GM19240 (cell line): ENCODE data around the gene INAVA.
"Not testable (repeated sequence)": the region's sequence is repeated elsewhere in the genome, so short reads cannot be mapped to it uniquely, and the experiment has no call there.

ENCODE experiments used
- DNase-seq: peaks from one replicate; pipeline ENCODE4 v3.0.0; 2011; ENCODE audit warnings: low spot score; ENCODE audit not compliant: insufficient read length

INAVA gene

GRCh38 chr1:200897259-200897658 lies 2.6 kb downstream of the INAVA start:
- DNase-seq = no peak

- DNase-seq = no peak
Measured at GRCh38 chr1:200899015-200899386, 4.3 kb downstream of the INAVA start.

- DNase-seq = no peak
Measured at GRCh38 chr1:200899451-200899915, 4.8 kb downstream of the INAVA start.

- DNase-seq = no peak
Measured at GRCh38 chr1:200899954-200900867, 5.5 kb downstream of the INAVA start.

GRCh38 chr1:200900877-200901276 lies 6.2 kb downstream of the INAVA start:
- no peak for DNase-seq

- DNase-seq = no peak
Measured at GRCh38 chr1:200901350-200901749, 6.7 kb downstream of the INAVA start.

GRCh38 chr1:200901796-200902444 lies 7.2 kb downstream of the INAVA start:
- DNase-seq = no peak

- DNase-seq = no peak
Measured at GRCh38 chr1:200903793-200904192, 9.1 kb downstream of the INAVA start.

GRCh38 chr1:200904772-200905171 lies 10.1 kb downstream of the INAVA start:
- DNase-seq = no peak

- no peak for DNase-seq
Measured at GRCh38 chr1:200905411-200906052, 10.8 kb downstream of the INAVA start.

GRCh38 chr1:200906491-200906890 lies 11.8 kb downstream of the INAVA start:
- DNase-seq = no peak

GRCh38 chr1:200907611-200908097 lies 13.0 kb downstream of the INAVA start:
- DNase-seq = no peak

- DNase-seq = no peak
Measured at GRCh38 chr1:200908191-200908868, 13.6 kb downstream of the INAVA start.

GRCh38 chr1:200909071-200909470 lies 14.4 kb downstream of the INAVA start:
- DNase-seq = no peak

GRCh38 chr1:200909757-200910239 lies 15.1 kb downstream of the INAVA start:
- DNase-seq = no peak

- no peak for DNase-seq
Measured at GRCh38 chr1:200911361-200911760, 16.7 kb downstream of the INAVA start.

- not testable (repeated sequence) for DNase-seq
Measured at GRCh38 chr1:200911936-200912335, 17.2 kb downstream of the INAVA start.

GRCh38 chr1:200912737-200913407 lies 18.2 kb downstream of the INAVA start:
- no peak for DNase-seq

- DNase-seq = no peak
Measured at GRCh38 chr1:200916152-200916551, 21.5 kb downstream of the INAVA start.

GRCh38 chr1:200916681-200917080 lies 22.0 kb downstream of the INAVA start:
- no peak for DNase-seq
